ENCODE data around the gene MBP. TPM values are rescaled to one million over a fixed set of nuclear protein-coding genes. Genes with fewer than 3 reads are reported as not detected.

Gene MBP
- total and polyA plus RNA-seq, 2 of the 13 experiments (the other 11 are each of a cell fraction or from before 2014, with no cell fraction given): 5.0 to 8.5 TPM

DNA sequence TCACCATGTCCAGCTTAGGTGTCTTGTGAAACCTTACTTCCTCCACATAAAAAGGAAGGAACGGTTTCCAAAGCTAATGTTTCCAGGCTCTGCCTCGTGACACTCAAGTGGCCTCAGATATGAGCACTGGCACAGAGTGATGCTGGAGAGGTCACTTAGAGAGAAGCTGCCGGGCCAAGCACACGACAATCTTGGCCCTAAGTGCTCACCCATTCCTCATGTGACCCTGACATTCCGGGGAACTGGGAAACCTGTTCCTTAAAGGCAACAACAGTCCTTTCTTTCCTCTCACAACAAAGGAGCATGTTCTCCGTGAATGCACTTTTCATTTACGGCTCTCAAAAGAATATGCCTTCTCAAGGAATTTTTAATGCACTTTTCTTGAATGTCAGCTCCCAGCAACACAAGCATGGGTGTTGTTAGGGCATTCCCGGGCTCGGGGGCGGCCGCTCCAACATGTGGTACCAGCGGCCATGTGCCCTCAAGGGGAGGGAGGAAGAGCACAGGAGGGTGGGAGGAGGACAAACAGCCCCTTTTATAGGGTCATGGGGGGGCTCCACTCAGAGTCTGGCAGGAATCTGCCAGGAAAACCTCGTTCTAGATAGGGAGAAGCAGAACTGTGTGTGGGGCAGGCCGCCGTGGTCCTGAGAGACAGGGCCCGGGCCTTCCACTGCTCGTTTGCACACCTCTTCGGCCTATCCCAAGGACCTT, 118.6 kb downstream of the MBP start:
- BruUV-seq (replicated peaks): no TSS peak
- no peak for FAIRE-seq
- in situ Hi-C loops (cut with HindIII; ENCODE audit: extremely low pct_ligation_motif_present, low pct_unique_long_range_greater_than_20kb): no loop called here
- Histone ChIP-seq H4K20me1 (ENCODE audit: insufficient read depth, low read length) (no peaks in the 10 kb centered on the region), H3K36me3 (replicated peaks in 1 of 2; ENCODE audit: control insufficient read depth in 1 of 2, insufficient read depth in 2 of 2, low read length in 2 of 2) (no peaks in the 10 kb centered on the region; a peak in 2 of 5 replicates), H2AFZ (ENCODE audit: low read length) (no peak overlapping the region), H3K4me1 (ENCODE audit: insufficient read depth, low read length) (no peaks in the 10 kb centered on the region), H3K4me3 (replicated peaks in 1 of 3; ENCODE audit: insufficient read depth in 1 of 3, low read depth in 2 of 3, low read length in 3 of 3) (no peak overlapping the region), H3K27me3 (ENCODE audit: control insufficient read depth in 1 of 2, insufficient read depth in 2 of 2, low read length in 2 of 2) (no peaks in the 10 kb centered on the region), H3K9ac (ENCODE audit: insufficient read depth, low read depth, low read length) (no peak overlapping the region), H3K4me2 (ENCODE audit: low read depth, low read length) (no peak overlapping the region), H3K27ac (ENCODE audit: extremely low read length, insufficient read depth, low read length) (no peak overlapping the region), H3K79me2 (ENCODE audit: insufficient read depth, low read length) (no peaks in the 10 kb centered on the region), H3K9me3 (ENCODE audit: low read length) (no peaks in the 10 kb centered on the region)
- ChIA-PET POLR2A (no interaction called here), CTCF (ENCODE audit: low intra/inter-chr PET ratio, low total read pairs) (no interaction called here)
- TF ChIP-seq SP2 (CRISPR knock-in tag; IDR thresholded peaks at IDR 0.05) (no peak), NFKB2 (CRISPR knock-in tag; IDR thresholded peaks at IDR 0.05; ENCODE audit: borderline replicate concordance) (no peak), TBL1XR1 (IDR thresholded peaks at IDR 0.05; ENCODE audit: borderline replicate concordance, low read length, partially characterized antibody) (no peak)
- DNase-seq (ENCODE audit: low spot score): no peak
- intact Hi-C loops (cut with micrococcal nuclease; ENCODE audit: unreplicated experiment): no loop called here
- WGBS (ENCODE audit: low lambda C conversion rate): 93% methylated on average over 18 of the region's 18 CpGs
- ATAC-seq: no peak

DNA sequence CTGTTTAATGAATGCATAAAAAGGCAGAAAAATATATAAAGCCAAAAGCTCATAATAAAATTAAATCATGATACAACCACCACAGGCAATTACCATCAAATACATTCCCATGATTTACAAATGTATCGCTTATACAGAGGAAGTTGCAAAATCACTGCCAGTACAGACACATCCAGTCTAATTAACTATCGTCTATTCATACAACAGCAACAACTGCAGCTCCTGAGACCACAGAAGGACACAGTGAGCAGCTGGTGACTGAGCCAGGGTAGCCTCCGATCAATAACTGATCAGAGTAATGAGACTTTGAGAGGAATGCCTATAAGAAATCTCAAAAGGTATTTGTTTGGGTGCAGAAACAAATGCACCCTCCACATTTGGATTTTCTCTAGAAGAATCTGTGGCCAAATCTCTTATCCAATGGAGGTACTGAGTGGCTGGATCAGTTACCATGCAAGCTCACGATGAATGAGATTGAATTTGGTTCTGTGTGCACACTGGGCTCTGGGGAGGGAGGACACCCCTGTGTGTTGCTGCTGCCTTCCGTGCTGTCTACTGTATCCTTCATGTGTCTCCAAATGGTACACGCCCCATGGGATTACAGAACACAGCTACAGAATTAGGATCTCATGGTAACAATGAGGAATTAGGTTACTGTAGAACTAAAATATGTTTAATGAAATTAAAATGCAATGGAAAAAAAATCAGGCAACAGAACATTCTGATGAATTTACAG, 119.6 kb downstream of the MBP start:
- 95% methylated on average over 6 of the region's 6 CpGs for WGBS (ENCODE audit: low lambda C conversion rate)
- TF ChIP-seq ZNF768 (CRISPR knock-in tag; IDR thresholded peaks at IDR 0.05) (no peak), IRF2 (CRISPR knock-in tag; IDR thresholded peaks at IDR 0.05) (no peak), TEAD2 (CRISPR knock-in tag; IDR thresholded peaks at IDR 0.05) (no peak), MAFK (conservative IDR thresholded peaks at IDR 0.05 in 1 of 2, IDR thresholded peaks at IDR 0.05 in 1 of 2; ENCODE audit: low read length in 2 of 2) (no peak), HNRNPUL1 (IDR thresholded peaks at IDR 0.05; ENCODE audit: low read depth, low read length) (no peak), ELF1 (CRISPR knock-in tag; IDR thresholded peaks at IDR 0.05) (no peak), ZBTB42 (CRISPR knock-in tag; IDR thresholded peaks at IDR 0.05) (no peak), NFKBIZ (CRISPR knock-in tag; IDR thresholded peaks at IDR 0.05) (no peak), ZNF777 (CRISPR knock-in tag; IDR thresholded peaks at IDR 0.05) (no peak)
- TF ChIP-seq, protein P1, sequence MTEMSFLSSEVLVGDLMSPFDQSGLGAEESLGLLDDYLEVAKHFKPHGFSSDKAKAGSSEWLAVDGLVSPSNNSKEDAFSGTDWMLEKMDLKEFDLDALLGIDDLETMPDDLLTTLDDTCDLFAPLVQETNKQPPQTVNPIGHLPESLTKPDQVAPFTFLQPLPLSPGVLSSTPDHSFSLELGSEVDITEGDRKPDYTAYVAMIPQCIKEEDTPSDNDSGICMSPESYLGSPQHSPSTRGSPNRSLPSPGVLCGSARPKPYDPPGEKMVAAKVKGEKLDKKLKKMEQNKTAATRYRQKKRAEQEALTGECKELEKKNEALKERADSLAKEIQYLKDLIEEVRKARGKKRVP (CRISPR knock-in tag; IDR thresholded peaks at IDR 0.05): no peak

More for the DNA sequence above, 119.6 kb downstream of the MBP start:
- ChIA-PET CTCF (ENCODE audit: low intra/inter-chr PET ratio, low total read pairs) (no interaction called here), POLR2A (no interaction called here)
- Histone ChIP-seq H3K4me3 (replicated peaks in 1 of 3; ENCODE audit: insufficient read depth in 1 of 3, low read depth in 2 of 3, low read length in 3 of 3) (no peak overlapping the region), H3K4me2 (ENCODE audit: low read depth, low read length) (no peak overlapping the region), H3K79me2 (ENCODE audit: insufficient read depth, low read length) (no peaks in the 10 kb centered on the region), H3K9me3 (ENCODE audit: low read length) (no peaks in the 10 kb centered on the region), H3K9ac (ENCODE audit: insufficient read depth, low read depth, low read length) (no peak overlapping the region), H3K27me3 (ENCODE audit: control insufficient read depth in 1 of 2, insufficient read depth in 2 of 2, low read length in 2 of 2) (no peaks in the 10 kb centered on the region), H2AFZ (ENCODE audit: low read length) (no peak overlapping the region), H3K4me1 (ENCODE audit: insufficient read depth, low read length) (no peaks in the 10 kb centered on the region), H3K27ac (ENCODE audit: extremely low read length, insufficient read depth, low read length) (no peak overlapping the region), H4K20me1 (ENCODE audit: insufficient read depth, low read length) (no peaks in the 10 kb centered on the region), H3K36me3 (replicated peaks in 1 of 2; ENCODE audit: control insufficient read depth in 1 of 2, insufficient read depth in 2 of 2, low read length in 2 of 2) (no peaks in the 10 kb centered on the region; a peak in 2 of 5 replicates)
- DNase-seq (ENCODE audit: low spot score): no peak
- no TSS peak for BruUV-seq (replicated peaks)
- FAIRE-seq: no peak
- ATAC-seq: no peak
- in situ Hi-C loops (cut with HindIII; ENCODE audit: extremely low pct_ligation_motif_present, low pct_unique_long_range_greater_than_20kb) (no loop called here), intact Hi-C loops (cut with micrococcal nuclease; ENCODE audit: unreplicated experiment) (no loop called here)

All from HepG2 (cell line).